Cardiac septum (tissue), 1 donor: ENCODE results near the gene ANXA2R. TPM values are rescaled to one million over a fixed set of nuclear protein-coding genes. Genes with fewer than 3 reads are reported as not detected.
"Not testable (repeated sequence)": the region's sequence is repeated elsewhere in the genome, so short reads cannot be mapped to it uniquely, and the experiment has no call there.

Source experiments
- DNase-seq: peaks from one replicate; pipeline ENCODE4 v3.0.0-alpha.2; 2020; ENCODE audit warnings: low spot score
- intact Hi-C: fragments of 100-400 bp; cut with DNase I; formaldehyde crosslinking; loops from one replicate; pipeline ENCODE4 v1.14.0; 2022
- total RNA-seq: library from RNA; stranded (reverse); fragmentation: NEBNext Ultra II Directional; extraction: Animal tissue kit (Norgen Biotek cat#: 25700); gene quantifications from one replicate; pipeline ENCODE4 v1.2.1, GENCODE V29; 2021
- donor health status: DM: no; HTN: no; CAD: no.

Gene ANXA2R
- total RNA-seq, 1 donor from 2014 or later, result 1.2 TPM

- intact Hi-C loops, result no loop called here
- DNase-seq, result no peak
These were observed 2.3 kb downstream of the ANXA2R start for GRCh38 chr5:43037636-43038495.

GRCh38 chr5:43036856-43037635 lies 3.1 kb downstream of the ANXA2R start:
- no peak for DNase-seq
- intact Hi-C loops, result no loop called here

- DNase-seq, result no peak
- intact Hi-C loops, result no loop called here
These were observed 3.7 kb downstream of the ANXA2R start for GRCh38 chr5:43036409-43036808.

- intact Hi-C loops, result no loop called here
- DNase-seq, result no peak
These were observed 5.5 kb downstream of the ANXA2R start for GRCh38 chr5:43034591-43034968.

GRCh38 chr5:43033841-43034590 lies 6.1 kb downstream of the ANXA2R start:
- intact Hi-C loops, result no loop called here
- no peak for DNase-seq

- intact Hi-C loops, result no loop called here
- no peak for DNase-seq
These were observed 12.9 kb downstream of the ANXA2R start for GRCh38 chr5:43027054-43027785.

- DNase-seq, intact Hi-C loops: not testable (repeated sequence)
These were observed 14.8 kb downstream of the ANXA2R start for GRCh38 chr5:43025184-43025950.

GRCh38 chr5:43024217-43024616 lies 15.9 kb downstream of the ANXA2R start:
- no peak for DNase-seq
- intact Hi-C loops, result no loop called here

- intact Hi-C loops, result no loop called here
- DNase-seq, result no peak
These were observed 19.0 kb downstream of the ANXA2R start for GRCh38 chr5:43021151-43021550.

- intact Hi-C loops, result no loop called here
- no peak for DNase-seq
These were observed 19.7 kb downstream of the ANXA2R start for GRCh38 chr5:43020399-43020746.

GRCh38 chr5:43019614-43020398 lies 20.3 kb downstream of the ANXA2R start:
- DNase-seq, result no peak
- intact Hi-C loops, result loop anchor here (2.0 kb wide), 2 partner anchors 27 to 47 kb away; no protein-coding TSS in a partner anchor

GRCh38 chr5:43019291-43019613 lies 20.9 kb downstream of the ANXA2R start:
- no peak for DNase-seq
- intact Hi-C loops, result loop anchor here (2.0 kb wide), 2 partner anchors 26 to 48 kb away; no protein-coding TSS in a partner anchor

GRCh38 chr5:43017428-43017815 lies 22.7 kb downstream of the ANXA2R start:
- intact Hi-C loops, result loop anchor here (1.0 kb wide), 1 partner anchor 9 kb away; no protein-coding TSS in a partner anchor
- DNase-seq, result no peak

GRCh38 chr5:43016217-43016779 lies 23.8 kb downstream of the ANXA2R start:
- intact Hi-C loops, result no loop called here
- no peak for DNase-seq

- intact Hi-C loops, result no loop called here
These were observed 25.6 kb downstream of the ANXA2R start for GRCh38 chr5:43014522-43014921.

GRCh38 chr5:43010935-43011315 lies 29.2 kb downstream of the ANXA2R start:
- intact Hi-C loops, result no loop called here
- no peak for DNase-seq

More at GRCh38 chr5:43014522-43014921, 25.6 kb downstream of the ANXA2R start:
- DNase-seq, result no peak

- intact Hi-C loops, result loop anchor here (1.0 to 5.0 kb wide), 4 partner anchors 9 to 56 kb away; partner anchors contain the start of gene ANXA2R
These were observed 31.6 kb downstream of the ANXA2R start for GRCh38 chr5:43008363-43009153.

More at GRCh38 chr5:43008363-43009153, 31.6 kb downstream of the ANXA2R start:
- DNase-seq, result peak; percentile 91
